ENCODE results near the gene KHNYN. TPM values are rescaled to one million over a fixed set of nuclear protein-coding genes. Genes with fewer than 3 reads are reported as not detected.
"Not testable (repeated sequence)": the region's sequence is repeated elsewhere in the genome, so short reads cannot be mapped to it uniquely, and the experiment has no call there.

The KHNYN gene
- total RNA-seq, 1 donor from 2014 or later, result 72.6 TPM

- H3K36me3 Mint-ChIP-seq (ENCODE audit: low read depth), result no peaks in the 10 kb centered on the region
- H3K4me1 Mint-ChIP-seq (ENCODE audit: low read depth), result peaks cover 7% of the 10 kb centered on the region
- H3K27me3 Mint-ChIP-seq (ENCODE audit: low read depth), result peaks cover 9% of the 10 kb centered on the region
- intact Hi-C loops (cut with micrococcal nuclease), result no loop called here
- no peak overlapping the region for H3K4me3 Mint-ChIP-seq (ENCODE audit: low read depth)
- H3K27ac Mint-ChIP-seq, result no peak overlapping the region
- H3K9me3 Mint-ChIP-seq, result no peaks in the 10 kb centered on the region
- no peak for DNase-seq (ENCODE audit: low spot score)
These were observed 34.4 kb downstream of the KHNYN start for GRCh38 chr14:24463884-24464785.

- Mint-ChIP-seq H3K27me3 (ENCODE audit: low read depth) (peaks cover 9% of the 10 kb centered on the region), H3K4me1 (ENCODE audit: low read depth) (peaks cover 7% of the 10 kb centered on the region), H3K36me3 (ENCODE audit: low read depth) (no peaks in the 10 kb centered on the region), H3K9me3 (no peaks in the 10 kb centered on the region), H3K27ac (no peak overlapping the region), H3K4me3 (ENCODE audit: low read depth) (no peak overlapping the region)
- intact Hi-C loops (cut with micrococcal nuclease), result no loop called here
- no peak for DNase-seq (ENCODE audit: low spot score)
These were observed 35.6 kb downstream of the KHNYN start for GRCh38 chr14:24465368-24465767.

GRCh38 chr14:24465805-24466204 is 36.1 kb downstream of the KHNYN start:
- Mint-ChIP-seq H3K36me3 (ENCODE audit: low read depth) (no peaks in the 10 kb centered on the region), H3K9me3 (peaks cover 2% of the 10 kb centered on the region), H3K4me3 (ENCODE audit: low read depth) (no peak overlapping the region), H3K27me3 (ENCODE audit: low read depth) (peaks cover 9% of the 10 kb centered on the region), H3K27ac (no peak overlapping the region), H3K4me1 (ENCODE audit: low read depth) (peaks cover 7% of the 10 kb centered on the region)
- intact Hi-C loops (cut with micrococcal nuclease), result no loop called here
- no peak for DNase-seq (ENCODE audit: low spot score)

- DNase-seq (ENCODE audit: low spot score); H3K27me3 Mint-ChIP-seq (ENCODE audit: low read depth); H3K27ac Mint-ChIP-seq; H3K4me3 Mint-ChIP-seq (ENCODE audit: low read depth); H3K9me3 Mint-ChIP-seq; H3K4me1 Mint-ChIP-seq (ENCODE audit: low read depth); H3K36me3 Mint-ChIP-seq (ENCODE audit: low read depth); intact Hi-C loops (cut with micrococcal nuclease): not testable (repeated sequence)
These were observed 40.7 kb downstream of the KHNYN start for GRCh38 chr14:24470450-24470849.

GRCh38 chr14:24473211-24473610 is 43.5 kb downstream of the KHNYN start:
- H3K4me1 Mint-ChIP-seq (ENCODE audit: low read depth), result no peaks in the 10 kb centered on the region
- H3K4me3 Mint-ChIP-seq (ENCODE audit: low read depth), result no peak overlapping the region
- intact Hi-C loops (cut with micrococcal nuclease), result no loop called here
- H3K27me3 Mint-ChIP-seq (ENCODE audit: low read depth), result peaks cover 2% of the 10 kb centered on the region
- peaks cover 7% of the 10 kb centered on the region for H3K9me3 Mint-ChIP-seq
- H3K36me3 Mint-ChIP-seq (ENCODE audit: low read depth), result no peaks in the 10 kb centered on the region
- DNase-seq (ENCODE audit: low spot score), result no peak
- H3K27ac Mint-ChIP-seq, result no peak overlapping the region

- intact Hi-C loops (cut with micrococcal nuclease), result no loop called here
- H3K27ac Mint-ChIP-seq, result no peak overlapping the region
- H3K36me3 Mint-ChIP-seq (ENCODE audit: low read depth), result no peaks in the 10 kb centered on the region
- H3K9me3 Mint-ChIP-seq, result peaks cover 7% of the 10 kb centered on the region
- no peaks in the 10 kb centered on the region for H3K27me3 Mint-ChIP-seq (ENCODE audit: low read depth)
- H3K4me3 Mint-ChIP-seq (ENCODE audit: low read depth), result no peak overlapping the region
- DNase-seq (ENCODE audit: low spot score), result no peak
- no peaks in the 10 kb centered on the region for H3K4me1 Mint-ChIP-seq (ENCODE audit: low read depth)
These were observed 45.5 kb downstream of the KHNYN start for GRCh38 chr14:24475261-24475660.

GRCh38 chr14:24479999-24480398 is 50.2 kb downstream of the KHNYN start:
- not testable (repeated sequence) for H3K4me3 Mint-ChIP-seq (ENCODE audit: low read depth); H3K27me3 Mint-ChIP-seq (ENCODE audit: low read depth); H3K27ac Mint-ChIP-seq; H3K36me3 Mint-ChIP-seq (ENCODE audit: low read depth); H3K9me3 Mint-ChIP-seq; DNase-seq (ENCODE audit: low spot score)
- intact Hi-C loops (cut with micrococcal nuclease), result loop anchor here (5.0 kb wide), 1 partner anchor 197 kb away; no protein-coding TSS in a partner anchor
- peaks cover 19% of the 10 kb centered on the region for H3K4me1 Mint-ChIP-seq (ENCODE audit: low read depth)

- Mint-ChIP-seq H3K27me3 (ENCODE audit: low read depth) (no peaks in the 10 kb centered on the region), H3K9me3 (no peaks in the 10 kb centered on the region), H3K36me3 (ENCODE audit: low read depth) (no peaks in the 10 kb centered on the region), H3K4me1 (ENCODE audit: low read depth) (peaks cover 19% of the 10 kb centered on the region), H3K4me3 (ENCODE audit: low read depth) (peak overlapping the region; percentile 41), H3K27ac (no peak overlapping the region)
- DNase-seq (ENCODE audit: low spot score), result peak; percentile 35
- intact Hi-C loops (cut with micrococcal nuclease), result loop anchor here (5.0 kb wide), 1 partner anchor 196 kb away; no protein-coding TSS in a partner anchor
These were observed 52.0 kb downstream of the KHNYN start for GRCh38 chr14:24481622-24482324.

GRCh38 chr14:24482699-24483303 is 53.0 kb downstream of the KHNYN start:
- not testable (repeated sequence) for DNase-seq (ENCODE audit: low spot score); H3K4me3 Mint-ChIP-seq (ENCODE audit: low read depth); H3K36me3 Mint-ChIP-seq (ENCODE audit: low read depth); H3K9me3 Mint-ChIP-seq; H3K27me3 Mint-ChIP-seq (ENCODE audit: low read depth); H3K27ac Mint-ChIP-seq
- peaks cover 19% of the 10 kb centered on the region for H3K4me1 Mint-ChIP-seq (ENCODE audit: low read depth)
- intact Hi-C loops (cut with micrococcal nuclease), result loop anchor here (5.0 kb wide), 1 partner anchor 194 kb away; no protein-coding TSS in a partner anchor

GRCh38 chr14:24483604-24484252 is 54.0 kb downstream of the KHNYN start:
- DNase-seq (ENCODE audit: low spot score), result no peak
- intact Hi-C loops (cut with micrococcal nuclease), result loop anchor here (5.0 kb wide), 1 partner anchor 194 kb away; no protein-coding TSS in a partner anchor
- Mint-ChIP-seq H3K9me3 (no peaks in the 10 kb centered on the region), H3K36me3 (ENCODE audit: low read depth) (no peaks in the 10 kb centered on the region), H3K4me3 (ENCODE audit: low read depth) (no peak overlapping the region), H3K4me1 (ENCODE audit: low read depth) (peaks cover 19% of the 10 kb centered on the region), H3K27ac (no peak overlapping the region), H3K27me3 (ENCODE audit: low read depth) (no peaks in the 10 kb centered on the region)
